ENCODE results near the gene AQP6. TPM values are rescaled to one million over a fixed set of nuclear protein-coding genes. Genes with fewer than 3 reads are reported as not detected.
"Not testable (repeated sequence)": the region's sequence is repeated elsewhere in the genome, so short reads cannot be mapped to it uniquely, and the experiment has no call there.

Gene AQP6
- total RNA-seq, 1 donor from 2014 or later, result 0.35 TPM

DNA sequence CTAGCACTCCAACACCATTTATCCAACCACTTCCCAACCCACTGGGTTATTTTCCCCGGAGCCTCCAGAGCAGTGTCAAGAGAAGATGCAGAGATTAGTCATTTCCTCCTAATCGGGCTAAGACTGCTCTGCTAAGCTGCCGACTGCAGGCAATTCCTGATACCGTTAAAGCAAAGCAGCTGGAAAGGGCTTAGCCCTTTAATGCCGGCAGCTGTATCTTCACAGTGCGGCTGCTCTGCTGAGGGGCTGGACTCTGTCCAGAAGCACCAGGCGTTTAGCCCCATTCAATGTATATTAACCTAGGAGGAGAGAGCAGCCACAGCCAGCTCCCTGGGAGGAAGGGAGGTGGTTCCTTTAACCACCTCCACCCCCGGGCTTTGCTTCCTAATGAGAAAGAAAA lies 11.1 kb downstream of the AQP6 start:
- Histone ChIP-seq H3K4me1 (peaks cover 11% of the 10 kb centered on the region), H3K27me3 (no peaks in the 10 kb centered on the region), H3K9me3 (no peaks in the 10 kb centered on the region), H3K27ac (no peak overlapping the region), H3K4me3 (no peak overlapping the region), H3K36me3 (no peaks in the 10 kb centered on the region)
- no peak for DNase-seq
- no peak for TF ChIP-seq CTCF (IDR thresholded peaks at IDR 0.05)
- intact Hi-C loops (cut with DNase I), result no loop called here
- ATAC-seq, result peak; percentile 39

DNA sequence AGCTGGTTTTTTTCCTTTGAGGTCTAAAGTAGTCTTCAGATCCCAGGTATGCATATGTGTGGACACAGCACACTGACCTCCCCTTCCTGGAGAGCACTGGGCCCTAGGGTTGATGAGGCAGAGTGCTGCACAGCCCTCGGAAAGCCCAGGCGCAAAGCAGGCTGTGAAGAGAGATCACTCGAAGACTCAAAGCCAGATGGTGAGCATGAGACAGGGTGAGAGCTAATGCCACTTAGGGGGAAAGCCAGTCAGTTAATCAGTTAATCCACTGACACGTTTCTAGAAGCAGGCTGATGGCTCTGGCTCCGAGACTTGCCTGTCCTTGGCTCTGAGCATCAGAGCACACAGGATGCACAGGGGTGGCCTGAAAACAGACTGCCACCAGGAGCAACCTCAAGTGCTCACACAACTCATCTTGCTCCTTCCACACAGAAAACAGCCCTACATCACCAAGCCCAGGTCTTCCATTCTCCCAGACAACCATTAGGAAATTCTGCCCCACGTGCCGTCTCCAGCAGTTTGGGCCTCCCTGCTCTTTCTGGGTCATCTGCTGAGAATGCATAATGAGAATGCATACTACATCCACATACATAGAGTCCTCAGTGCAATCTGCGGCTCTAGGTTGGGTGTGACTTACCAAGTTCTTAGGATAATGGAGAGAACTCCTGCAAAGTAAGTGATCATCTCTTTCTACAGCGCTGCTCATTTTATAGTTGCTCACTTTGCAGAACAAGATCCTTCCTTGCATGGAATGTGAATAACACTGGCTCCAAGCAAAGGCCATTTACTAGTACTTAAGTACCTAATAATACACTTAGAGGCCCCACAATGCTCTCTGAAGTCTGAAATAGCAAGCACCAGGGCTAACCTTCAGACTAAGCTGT lies 12.0 kb downstream of the AQP6 start:
- Histone ChIP-seq H3K9me3 (no peaks in the 10 kb centered on the region), H3K36me3 (no peaks in the 10 kb centered on the region), H3K27me3 (no peaks in the 10 kb centered on the region), H3K27ac (no peak overlapping the region), H3K4me1 (peaks cover 11% of the 10 kb centered on the region), H3K4me3 (no peak overlapping the region)
- ATAC-seq (no peak), DNase-seq (peak; percentile 51)
- intact Hi-C loops (cut with DNase I), result no loop called here
- TF ChIP-seq CTCF (IDR thresholded peaks at IDR 0.05), result no peak

DNA sequence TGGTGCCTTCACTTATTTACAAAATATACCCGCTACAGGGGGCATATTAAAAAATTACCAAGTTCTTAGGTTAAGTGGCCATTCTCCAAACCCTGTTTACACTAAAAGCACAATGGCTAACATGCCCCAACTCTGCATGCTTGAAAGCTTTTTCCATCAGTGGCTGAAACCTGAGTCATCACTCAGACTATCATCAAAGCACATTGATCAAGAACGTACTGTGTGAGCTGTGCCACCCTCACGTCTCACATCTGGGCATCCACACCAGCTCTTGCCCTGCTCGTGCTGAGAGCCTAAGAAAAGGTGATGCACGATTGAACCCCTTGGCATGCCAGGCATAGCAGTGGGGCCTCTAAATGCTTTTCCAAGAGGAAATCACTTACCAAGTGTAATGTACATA lies 13.2 kb downstream of the AQP6 start:
- H3K4me1 ChIP-seq, result peaks cover 13% of the 10 kb centered on the region
- intact Hi-C loops (cut with DNase I), result no loop called here
- H3K9me3 ChIP-seq, result no peaks in the 10 kb centered on the region
- H3K4me3 ChIP-seq, result no peak overlapping the region
- DNase-seq (no peak), ATAC-seq (no peak)
- H3K27ac ChIP-seq, result no peak overlapping the region
- no peaks in the 10 kb centered on the region for H3K36me3 ChIP-seq
- TF ChIP-seq CTCF (IDR thresholded peaks at IDR 0.05), result no peak
- no peaks in the 10 kb centered on the region for H3K27me3 ChIP-seq

- ATAC-seq; H3K36me3 ChIP-seq; H3K27ac ChIP-seq; DNase-seq; H3K4me3 ChIP-seq; intact Hi-C loops (cut with DNase I); H3K9me3 ChIP-seq; H3K27me3 ChIP-seq: not testable (repeated sequence)
- peaks cover 13% of the 10 kb centered on the region for H3K4me1 ChIP-seq
Observed at GRCh38 chr12:49986476-49986875, 13.7 kb downstream of the AQP6 start.

DNA sequence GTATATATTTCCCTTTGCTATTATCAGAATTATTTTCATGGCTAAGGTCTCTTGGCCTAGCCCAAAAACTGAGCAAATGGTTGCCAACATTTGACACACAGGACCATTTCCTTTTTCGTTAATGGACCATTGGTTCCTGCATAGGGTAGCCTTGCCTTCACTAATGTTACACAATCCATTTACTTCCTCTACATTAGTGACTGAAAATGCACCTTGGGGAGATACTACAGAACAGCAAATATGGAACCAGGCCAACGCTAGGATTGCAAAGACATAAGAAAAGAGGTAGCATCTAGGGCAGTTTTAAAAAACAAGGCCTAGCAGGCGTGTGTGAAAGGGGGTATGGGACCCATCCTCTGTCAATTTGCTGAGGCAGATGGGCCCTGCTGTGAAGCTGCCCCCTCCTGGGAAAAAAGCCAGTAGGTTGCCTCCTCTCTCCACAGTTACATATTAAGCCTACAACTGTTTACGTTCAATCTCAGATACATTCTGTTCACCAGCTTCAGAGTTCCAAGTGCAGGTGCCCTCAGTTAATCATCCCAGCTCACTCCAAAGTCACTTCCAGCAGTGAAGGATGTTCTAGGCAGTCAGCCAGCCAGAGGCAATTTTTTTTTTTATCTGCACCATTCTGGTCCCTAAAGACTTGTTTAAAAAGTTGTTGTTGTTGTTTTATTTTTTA lies 15.0 kb downstream of the AQP6 start:
- TF ChIP-seq CTCF (IDR thresholded peaks at IDR 0.05), result no peak
- Histone ChIP-seq H3K4me1 (peaks cover 13% of the 10 kb centered on the region), H3K4me3 (no peak overlapping the region), H3K9me3 (no peaks in the 10 kb centered on the region), H3K36me3 (peaks cover 11% of the 10 kb centered on the region), H3K27ac (no peak overlapping the region), H3K27me3 (no peaks in the 10 kb centered on the region)
- DNase-seq, result no peak
- intact Hi-C loops (cut with DNase I), result no loop called here
- ATAC-seq, result peak; percentile 80

DNA sequence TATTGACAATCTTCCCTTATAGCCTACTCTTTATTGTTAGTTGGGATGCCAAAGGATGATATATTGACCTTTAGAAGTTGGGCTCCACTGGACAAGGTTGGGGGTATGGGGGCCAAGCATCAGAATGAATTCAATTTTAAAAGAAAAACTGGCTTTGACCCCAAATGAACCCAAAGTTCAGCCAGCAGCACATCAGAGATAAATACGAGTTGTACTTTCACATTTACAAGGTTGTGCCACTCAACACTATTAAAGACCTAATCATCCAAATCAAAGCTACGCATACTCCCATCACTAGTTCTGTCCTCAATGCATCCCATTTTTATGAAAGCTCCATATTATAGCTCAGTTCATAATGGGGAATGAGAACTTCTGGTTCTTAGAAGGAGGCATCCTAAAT lies 16.7 kb downstream of the AQP6 start:
- H3K27ac ChIP-seq; H3K4me3 ChIP-seq; H3K9me3 ChIP-seq; H3K4me1 ChIP-seq; intact Hi-C loops (cut with DNase I); DNase-seq; ATAC-seq; H3K27me3 ChIP-seq: not testable (repeated sequence)
- H3K36me3 ChIP-seq, result peaks cover 17% of the 10 kb centered on the region

All from upper lobe of right lung (tissue), 1 donor.